IMR-90 (cell line): Measurements from ENCODE around the gene TMOD2. TPM values are rescaled to one million over a fixed set of nuclear protein-coding genes. Genes with fewer than 3 reads are reported as not detected.

ENCODE experiments used
- ATAC-seq: fragments of 200-7000 bp; cut with Tn5 transposase; 2 replicates; pipeline ENCODE4 v1.9.1; 2020; ENCODE audit warnings: low read depth, mild to moderate bottlenecking, moderate library complexity
- BruUV-seq: library from RNA; stranded (reverse); fragments of 400-500 nt; replicated peaks from 2 replicates; lab custom pipeline; 2021; lab: Mats Ljungman, UMichigan
- CTCF ChIA-PET: fragments of 300-600 bp; formaldehyde crosslinking; extraction: SDS; loops from one replicate; lab custom pipeline; 2021; ENCODE audit warnings: antibody characterized with exemption; lab: Yijun Ruan, JAX
- POLR2A ChIA-PET: fragments of 300-600 bp; sonication (Branson Sonifier 250); formaldehyde crosslinking; loops from one replicate; lab custom pipeline; 2022; ENCODE audit warnings: antibody characterized with exemption; ENCODE audit not compliant: unreplicated experiment; lab: Charles Lee
- DNase-seq: peaks from one replicate; pipeline ENCODE4 v3.0.0; 2013
- H2AFZ ChIP-seq: replicated peaks from 2 replicates; pipeline ENCODE3; 2013; ENCODE audit warnings: low read length, mild to moderate bottlenecking; ENCODE audit not compliant: poor library complexity
- H2AK5ac ChIP-seq: 2 replicates; pipeline ENCODE4 v1.6.1; 2013; ENCODE audit warnings: low read depth, low read length, inconsistent platforms
- H2AK9ac ChIP-seq: replicated peaks from 2 replicates; pipeline ENCODE3; 2013; ENCODE audit warnings: mild to moderate bottlenecking, low read depth, low read length, moderate library complexity; ENCODE audit not compliant: poor library complexity
- H2BK120ac ChIP-seq: 2 replicates; pipeline ENCODE4 v1.6.1; 2013; ENCODE audit warnings: low read depth, low read length, inconsistent platforms
- H2BK15ac ChIP-seq: 3 replicates; pipeline ENCODE4 v1.6.1; 2013; ENCODE audit warnings: low read depth, low read length, inconsistent platforms
- H2BK20ac ChIP-seq: 2 replicates; pipeline ENCODE4 v1.6.1; 2013; ENCODE audit warnings: low read depth, mild to moderate bottlenecking, inconsistent platforms, low read length, moderate library complexity
- H2BK5ac ChIP-seq: 2 replicates; pipeline ENCODE4 v1.6.1; 2013; ENCODE audit warnings: mild to moderate bottlenecking, low read depth, low read length, inconsistent platforms; ENCODE audit not compliant: poor library complexity, severe bottlenecking
- H3K14ac ChIP-seq: replicated peaks from 2 replicates; pipeline ENCODE4 v1.6.1; 2013; ENCODE audit warnings: low read depth, low read length, inconsistent platforms
- H3K18ac ChIP-seq: 2 replicates; pipeline ENCODE4 v1.6.1; 2013; ENCODE audit warnings: low read depth, low read length, control low read depth
- H3K23ac ChIP-seq: 2 replicates; pipeline ENCODE4 v1.6.1; 2013; ENCODE audit warnings: low read depth, low read length, inconsistent platforms
- H3K27ac ChIP-seq: 2 replicates; pipeline ENCODE4 v1.5.1; 2013; ENCODE audit warnings: mild to moderate bottlenecking, control low read depth, low read length; ENCODE audit not compliant: insufficient read depth
- H3K27me3 ChIP-seq: 2 replicates; pipeline ENCODE4 v1.6.1; 2013; ENCODE audit warnings: low read length; ENCODE audit not compliant: control insufficient read depth, insufficient read depth
- H3K36me3 ChIP-seq: 2 replicates; pipeline ENCODE4 v1.6.1; 2013; ENCODE audit warnings: low read length, mixed read lengths; ENCODE audit not compliant: control insufficient read depth, insufficient read depth
- H3K4ac ChIP-seq: 2 replicates; pipeline ENCODE4 v1.6.1; 2013; ENCODE audit warnings: low read depth, low read length, inconsistent platforms
- H3K4me1 ChIP-seq: 2 replicates; pipeline ENCODE4 v1.6.1; 2013; ENCODE audit warnings: low read length, mixed read lengths; ENCODE audit not compliant: control insufficient read depth, insufficient read depth
- H3K4me2 ChIP-seq: 2 replicates; pipeline ENCODE4 v1.6.1; 2013; ENCODE audit warnings: low read depth, mild to moderate bottlenecking, control low read depth, low read length, moderate library complexity
- H3K4me3 ChIP-seq: 2 replicates; pipeline ENCODE4 v1.5.1; 2013; ENCODE audit warnings: low read depth, mild to moderate bottlenecking, control low read depth, low read length, moderate library complexity; ENCODE audit not compliant: insufficient read depth
- H3K56ac ChIP-seq: 2 replicates; pipeline ENCODE4 v1.6.1; 2013; ENCODE audit warnings: low read length, inconsistent platforms; ENCODE audit not compliant: insufficient read depth; ENCODE audit errors: extremely low read depth
- H3K79me1 ChIP-seq, 2 experiments: 2 replicates each; pipeline ENCODE4 v1.6.1; 2013; ENCODE audit warnings: low read length in 2 of 2, inconsistent platforms in 1 of 2, low read depth in 1 of 2
- H3K9ac ChIP-seq: 2 replicates; pipeline ENCODE4 v1.6.1; 2013; ENCODE audit warnings: low read depth, low read length, control low read depth
- H3K9me1 ChIP-seq: 2 replicates; pipeline ENCODE4 v1.6.1; 2013; ENCODE audit warnings: low read length, inconsistent platforms; ENCODE audit not compliant: insufficient read depth
- H3K9me3 ChIP-seq: 2 replicates; pipeline ENCODE4 v1.6.1; 2013; ENCODE audit warnings: low read length; ENCODE audit not compliant: control insufficient read depth, insufficient read depth
- H4K20me1 ChIP-seq: 2 replicates; pipeline ENCODE4 v1.6.1; 2013; ENCODE audit warnings: low read length, inconsistent platforms; ENCODE audit not compliant: insufficient read depth
- H4K5ac ChIP-seq: 2 replicates; pipeline ENCODE4 v1.6.1; 2013; ENCODE audit warnings: mild to moderate bottlenecking, low read depth, low read length, control low read depth
- H4K8ac ChIP-seq, 2 experiments: 2 replicates each; pipeline ENCODE4 v1.6.1; 2013; ENCODE audit warnings: low read depth in 2 of 2, low read length in 2 of 2, control low read depth in 1 of 2, inconsistent platforms in 1 of 2
- H4K91ac ChIP-seq: 2 replicates; pipeline ENCODE4 v1.6.1; 2013; ENCODE audit warnings: low read depth, low read length, inconsistent platforms; ENCODE audit not compliant: insufficient read depth
- BHLHE40 ChIP-seq: fragments of 150-350 bp; IDR thresholded peaks from 2 replicates; pipeline ENCODE4 v1.6.1; 2016; ENCODE audit warnings: mild to moderate bottlenecking, low read depth, low read length
- CEBPB ChIP-seq: IDR thresholded peaks from 2 replicates; pipeline ENCODE4 v1.6.1; 2012; ENCODE audit warnings: low read depth, low read length, improper control_type of control experiment
- FOS ChIP-seq: fragments of 150-350 bp; IDR thresholded peaks from 2 replicates; pipeline ENCODE4 v1.6.1; 2016; ENCODE audit warnings: low read depth, low read length
- MAFK ChIP-seq: IDR thresholded peaks from 2 replicates; pipeline ENCODE4 v1.6.1; 2012; ENCODE audit warnings: low read depth, low read length, improper control_type of control experiment
- MAZ ChIP-seq: IDR thresholded peaks from 2 replicates; pipeline ENCODE4 v1.6.1; 2012; ENCODE audit warnings: low read depth, mild to moderate bottlenecking, low read length, improper control_type of control experiment, moderate library complexity, borderline replicate concordance
- NFE2L2 ChIP-seq: fragments of 150-350 bp; IDR thresholded peaks from 2 replicates; pipeline ENCODE4 v1.6.1; 2016; ENCODE audit warnings: low read depth, mild to moderate bottlenecking, low read length
- WGBS, 2 experiments: methylation state at CpG; one replicate each; pipeline versions ENCODE4 v1.1.5 to v1.1.7; 2013; ENCODE audit warnings: missing lambda C conversion rate in 2 of 2; ENCODE audit not compliant: insufficient read length in 1 of 2; ENCODE audit errors: extremely low coverage in 2 of 2; 5-methylcytosine and 5-hydroxymethylcytosine counted together
- dilution Hi-C: fragments of 300-500 bp; cut with HindIII; formaldehyde crosslinking; loops from one replicate; pipeline ENCODE4 v1.14.3; 2018; ENCODE audit warnings: low sequenced_read_pairs; ENCODE audit not compliant: unreplicated experiment
- in situ Hi-C: fragments of 300-500 bp; cut with MboI; formaldehyde crosslinking; loops from 3 replicates; pipeline ENCODE4 v1.14.3; 2019; ENCODE audit warnings: low sequenced_read_pairs, inconsistent platforms, mixed read lengths
- intact Hi-C: fragments of 100-400 bp; cut with micrococcal nuclease; formaldehyde crosslinking; loops from 2 replicates; pipeline ENCODE4 v1.10.0; 2022
- polyA plus RNA-seq, 3 experiments: library from polyadenylated mRNA; depleted of rRNA; stranded (reverse); fragments of >200 nt; gene quantifications; 2 replicates each; pipeline ENCODE4 v1.2.3, GENCODE V29; 2012; ENCODE audit warnings: low replicate concordance in 1 of 3
- total RNA-seq: library from RNA; depleted of rRNA; stranded (reverse); fragments of >200 nt; gene quantifications from 2 replicates; pipeline ENCODE4 v1.2.3, GENCODE V29; 2012
- TF ChIP-seq, protein P1 (sequence below): fragments of 150-350 bp; IDR thresholded peaks from 2 replicates; pipeline ENCODE4 v1.6.1; 2017; ENCODE audit warnings: mild to moderate bottlenecking, antibody characterized with exemption, low read length, low read depth

The TMOD2 gene
- total and polyA plus RNA-seq, 2 of the 4 experiments (the other 2 are of a cell fraction), result 2.8 to 5.4 TPM

DNA sequence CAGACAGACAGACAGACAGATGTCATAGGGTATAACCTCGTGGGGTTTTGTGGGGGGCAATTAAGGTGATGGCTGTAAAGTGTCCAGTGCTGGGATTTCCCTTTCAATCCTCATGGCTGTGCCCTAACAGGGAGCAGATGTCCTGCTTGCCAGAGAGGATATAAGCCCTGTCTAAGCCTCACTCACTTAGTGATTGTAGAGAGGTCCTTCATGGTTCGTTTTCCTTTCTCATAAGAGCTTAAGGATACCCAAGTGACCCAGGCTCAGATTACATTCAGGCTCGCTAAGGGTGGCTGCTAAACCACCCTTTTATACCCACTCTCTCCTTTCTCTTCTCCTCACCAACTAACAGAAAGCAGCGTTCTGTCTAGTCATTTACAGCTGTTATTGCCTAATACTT is 33.2 kb upstream of the TMOD2 start:
- Histone ChIP-seq H3K79me1 (no peaks in the 10 kb centered on the region), H3K4me3 (no peak overlapping the region), H3K4me2 (no peak overlapping the region), H3K9me1 (peaks cover 3% of the 10 kb centered on the region; the same call in 1 of the 2 replicates), H2AFZ (no peak overlapping the region), H2BK5ac (no peak overlapping the region), H3K27ac (no peak overlapping the region), H3K27me3 (no peaks in the 10 kb centered on the region), H2BK15ac (no peak overlapping the region), H3K9me3 (no peaks in the 10 kb centered on the region), H2AK5ac (no peak overlapping the region), H3K23ac (no peak overlapping the region), H3K4ac (no peak overlapping the region), H3K4me1 (peaks cover 1% of the 10 kb centered on the region; the same call in 1 of the 2 replicates), H4K91ac (no peak overlapping the region), H4K5ac (no peak overlapping the region), H3K36me3 (no peaks in the 10 kb centered on the region), H2AK9ac (no peak overlapping the region), H4K20me1 (no peaks in the 10 kb centered on the region), H3K56ac (no peak overlapping the region), H3K9ac (no peak overlapping the region), H3K18ac (no peak overlapping the region), H4K8ac (no peak overlapping the region), H3K14ac (no peak overlapping the region), H2BK120ac (no peak overlapping the region), H2BK20ac (no peak overlapping the region)
- no TSS peak for BruUV-seq
- dilution Hi-C loops (no loop called here), in situ Hi-C loops (no loop called here), intact Hi-C loops (no loop called here)
- ChIA-PET CTCF (no interaction called here), POLR2A (interaction anchor here (0.8 kb wide), 1 partner anchor 19 kb away, joined by 4 read pairs; the partner anchor contains the start of gene LYSMD2)
- WGBS, 2 experiments, result no CpG with 5 or more reads among the region's 4 CpGs
- TF ChIP-seq BHLHE40, result no peak
- TF ChIP-seq MAFK, result no peak
- TF ChIP-seq CEBPB, result no peak
- no peak for TF ChIP-seq MAZ
- no peak for TF ChIP-seq NFE2L2
- no peak for TF ChIP-seq FOS
- TF ChIP-seq, protein P1, sequence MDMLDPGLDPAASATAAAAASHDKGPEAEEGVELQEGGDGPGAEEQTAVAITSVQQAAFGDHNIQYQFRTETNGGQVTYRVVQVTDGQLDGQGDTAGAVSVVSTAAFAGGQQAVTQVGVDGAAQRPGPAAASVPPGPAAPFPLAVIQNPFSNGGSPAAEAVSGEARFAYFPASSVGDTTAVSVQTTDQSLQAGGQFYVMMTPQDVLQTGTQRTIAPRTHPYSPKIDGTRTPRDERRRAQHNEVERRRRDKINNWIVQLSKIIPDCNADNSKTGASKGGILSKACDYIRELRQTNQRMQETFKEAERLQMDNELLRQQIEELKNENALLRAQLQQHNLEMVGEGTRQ, result no peak
- DNase-seq (no peak), ATAC-seq (no peak)
